Bronchial epithelial cell (primary cell): ENCODE results near the gene EYS. TPM values are rescaled to one million over a fixed set of nuclear protein-coding genes. Genes with fewer than 3 reads are reported as not detected.

ENCODE experiments used
- DNase-seq: peaks from one replicate; pipeline ENCODE4 v3.0.0-alpha.2; 2010; ENCODE audit warnings: low read depth
- FAIRE-seq: peaks from 2 replicates; lab custom pipeline; 2011; peaks lifted over from hg19 to GRCh38; lab: Jason Lieb, UNC
- H3K27me3 ChIP-seq: 2 replicates; pipeline ENCODE4 v1.5.1; 2011; ENCODE audit warnings: low read length; ENCODE audit not compliant: control insufficient read depth, insufficient read depth
- H3K36me3 ChIP-seq: 2 replicates; pipeline ENCODE4 v1.5.1; 2011; ENCODE audit warnings: low read length; ENCODE audit not compliant: control insufficient read depth, insufficient read depth
- H3K4me3 ChIP-seq: 2 replicates; pipeline ENCODE4 v1.5.1; 2011; ENCODE audit warnings: mild to moderate bottlenecking, low read depth, low read length, control low read depth
- CTCF ChIP-seq: IDR thresholded peaks from 2 replicates; pipeline ENCODE4 v1.5.1; 2011; ENCODE audit warnings: mild to moderate bottlenecking, moderate library complexity, low read length, control low read depth, inconsistent platforms; ENCODE audit not compliant: insufficient read depth, severe bottlenecking
- total RNA-seq: library from RNA; depleted of rRNA; stranded (reverse); fragments of >200 nt; gene quantifications from 2 replicates; pipeline ENCODE4 v1.2.1, GENCODE V29; 2014

Gene EYS
- total RNA-seq, 1 donor from 2014 or later, result 0.53 TPM

- TF ChIP-seq CTCF, result no peak
- no peak for FAIRE-seq
Observed at GRCh38 chr6:64847396-64847795, 859.6 kb downstream of the EYS start.

DNA sequence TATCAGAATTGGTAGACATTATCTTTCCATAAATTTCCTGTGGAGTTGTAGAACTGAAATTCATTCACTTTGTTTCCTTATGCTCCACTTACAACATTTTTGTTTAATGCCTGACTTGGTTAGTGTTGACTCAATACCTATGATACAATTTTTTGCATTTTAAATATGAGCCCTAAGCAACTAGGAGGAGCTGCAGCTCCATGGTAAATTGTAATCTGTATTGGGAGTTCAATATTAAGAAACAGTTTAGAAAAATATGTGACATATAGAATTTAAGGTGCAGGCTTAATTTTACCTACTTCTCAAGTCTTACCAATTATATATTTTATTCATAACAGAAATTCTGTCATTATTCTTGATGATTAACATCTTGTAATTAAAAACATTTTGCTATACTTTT lies 868.3 kb downstream of the EYS start:
- TF ChIP-seq CTCF, result no peak

More at GRCh38 chr6:64847396-64847795, 859.6 kb downstream of the EYS start:
- Histone ChIP-seq H3K27me3 (no peaks in the 10 kb centered on the region), H3K36me3 (no peaks in the 10 kb centered on the region), H3K4me3 (no peak overlapping the region)
- no peak for DNase-seq

GRCh38 chr6:64831680-64832079 lies 875.3 kb downstream of the EYS start:
- Histone ChIP-seq H3K4me3 (no peak overlapping the region), H3K27me3 (no peaks in the 10 kb centered on the region), H3K36me3 (no peaks in the 10 kb centered on the region)
- FAIRE-seq, result no peak
- no peak for TF ChIP-seq CTCF
- DNase-seq, result peak; percentile 57

More for the DNA sequence above, 868.3 kb downstream of the EYS start:
- FAIRE-seq (no peak), DNase-seq (no peak)
- Histone ChIP-seq H3K36me3 (no peaks in the 10 kb centered on the region), H3K4me3 (no peak overlapping the region), H3K27me3 (no peaks in the 10 kb centered on the region)

- no peaks in the 10 kb centered on the region for H3K27me3 ChIP-seq
- H3K36me3 ChIP-seq, result no peaks in the 10 kb centered on the region
- no peak for DNase-seq
- no peak overlapping the region for H3K4me3 ChIP-seq
- TF ChIP-seq CTCF, result no peak
- FAIRE-seq, result no peak
Observed at GRCh38 chr6:64817525-64817924, 889.5 kb downstream of the EYS start.

DNA sequence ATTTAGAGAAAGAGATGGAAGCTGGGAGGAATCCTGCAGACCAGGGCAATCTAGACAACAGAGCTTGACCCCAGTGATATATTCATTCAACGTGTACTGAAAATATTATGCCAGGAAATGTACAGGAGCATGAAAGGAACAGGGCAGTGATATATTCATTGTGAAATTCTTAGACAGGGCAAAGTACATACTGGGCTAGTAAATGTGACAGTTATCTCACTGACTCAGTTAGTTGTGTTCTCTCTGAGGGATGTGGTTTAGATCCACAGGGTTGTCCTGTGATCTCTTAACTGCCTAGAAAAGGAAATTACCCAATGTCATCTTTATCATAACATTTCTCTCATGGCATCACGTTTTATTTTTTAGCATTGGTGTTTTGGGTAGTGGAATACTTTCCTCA lies 891.3 kb downstream of the EYS start:
- no peak for TF ChIP-seq CTCF
- FAIRE-seq, result no peak
- no peaks in the 10 kb centered on the region for H3K27me3 ChIP-seq

GRCh38 chr6:64812138-64812537 lies 894.9 kb downstream of the EYS start:
- H3K36me3 ChIP-seq, result no peaks in the 10 kb centered on the region
- DNase-seq, result no peak
- FAIRE-seq, result no peak
- H3K4me3 ChIP-seq, result no peak overlapping the region
- no peaks in the 10 kb centered on the region for H3K27me3 ChIP-seq
- TF ChIP-seq CTCF, result no peak

More for the DNA sequence above, 891.3 kb downstream of the EYS start:
- no peak for DNase-seq
- no peaks in the 10 kb centered on the region for H3K36me3 ChIP-seq
- H3K4me3 ChIP-seq, result no peak overlapping the region
